Measurements from ENCODE around the gene GLRX2.

GRCh38 chr1:193058529-193059281 is 46.5 kb downstream of the GLRX2 start:
- TF ChIP-seq CTCF (IDR thresholded peaks at IDR 0.05) = no peak
- TF ChIP-seq POLR2A (IDR thresholded peaks at IDR 0.05) = no peak
